Epithelial cell of proximal tubule (primary cell): ENCODE measurements around the gene CCDC57. TPM values are rescaled to one million over a fixed set of nuclear protein-coding genes. Genes with fewer than 3 reads are reported as not detected.

ENCODE experiments used
- DNase-seq: peaks from one replicate; pipeline ENCODE4 v3.0.0-alpha.2; 2011; ENCODE audit warnings: low read depth
- H3K4me3 ChIP-seq: 2 replicates; pipeline ENCODE4 v1.5.1; 2011; ENCODE audit warnings: low read depth, mild to moderate bottlenecking, low read length
- CTCF ChIP-seq: conservative IDR thresholded peaks from 2 replicates; pipeline ENCODE4 v1.5.1; 2012; ENCODE audit warnings: low read depth, mild to moderate bottlenecking, low read length
- total RNA-seq: library from RNA; depleted of rRNA; stranded (reverse); fragments of >200 nt; gene quantifications from 2 replicates; pipeline ENCODE4 v1.2.3, GENCODE V29; 2015

The CCDC57 gene
- total RNA-seq, 1 donor from 2014 or later: 10.8 TPM

GRCh38 chr17:82092094-82092586, 120.5 kb downstream of the CCDC57 start:
- no peak for TF ChIP-seq CTCF
- DNase-seq: no peak
- no peak overlapping the region for H3K4me3 ChIP-seq

GRCh38 chr17:82091264-82092066, 121.2 kb downstream of the CCDC57 start:
- H3K4me3 ChIP-seq: no peak overlapping the region
- TF ChIP-seq CTCF: no peak
- no peak for DNase-seq

GRCh38 chr17:82090549-82091263, 121.9 kb downstream of the CCDC57 start:
- no peak overlapping the region for H3K4me3 ChIP-seq
- no peak for DNase-seq
- TF ChIP-seq CTCF: no peak

GRCh38 chr17:82089723-82090548, 122.7 kb downstream of the CCDC57 start:
- DNase-seq: no peak
- H3K4me3 ChIP-seq: no peak overlapping the region
- no peak for TF ChIP-seq CTCF

GRCh38 chr17:82088838-82089722, 123.6 kb downstream of the CCDC57 start:
- H3K4me3 ChIP-seq: no peak overlapping the region
- no peak for DNase-seq
- TF ChIP-seq CTCF: no peak
